Measurements from ENCODE around the gene ADCY4. TPM values are rescaled to one million over a fixed set of nuclear protein-coding genes. Genes with fewer than 3 reads are reported as not detected.

Gene ADCY4
- polyA plus RNA-seq, 3 donors = 0.69 to 11.9 (median 0.70) TPM

- Mint-ChIP-seq H3K27ac (peak overlapping the region in 1 of 7 donors; percentile 37), H3K27me3 (ENCODE audit: low read depth in 3 of 3) (peaks cover 0 to 3% (median 1%) of the 10 kb centered on the region in 3 donors), H3K4me1 (peaks cover 35% of the 10 kb centered on the region), H3K9me3 (peaks cover 0 to 3% (median 0%) of the 10 kb centered on the region in 7 donors), H3K36me3 (peaks cover 21 to 24% of the 10 kb centered on the region in 2 donors), H3K4me3 (no peak overlapping the region)
- Histone ChIP-seq H3K36me3 (replicated peaks in 1 of 2; ENCODE audit: control insufficient read depth in 1 of 2, insufficient read depth in 2 of 2, low read length in 2 of 2) (peaks cover 13% of the 10 kb centered on the region in 2 donors), H3K27ac (ENCODE audit: low read depth in 1 of 2, low read length in 2 of 2) (no peak overlapping the region), H3K9me3 (replicated peaks in 1 of 2; ENCODE audit: control insufficient read depth in 1 of 2, insufficient read depth in 1 of 2, low read length in 2 of 2) (no peaks in the 10 kb centered on the region), H3K4me3 (replicated peaks in 1 of 3; ENCODE audit: low read depth in 2 of 3, low read length in 3 of 3) (no peak overlapping the region), H3K4me1 (ENCODE audit: control insufficient read depth in 1 of 2, insufficient read depth in 2 of 2, low read length in 2 of 2) (peaks cover 25 to 26% of the 10 kb centered on the region in 2 donors), H2AFZ (ENCODE audit: insufficient read depth, low read depth, low read length, poor library complexity, severe bottlenecking) (no peak overlapping the region), H4K20me1 (ENCODE audit: insufficient read depth, low read length) (no peaks in the 10 kb centered on the region), H3K4me2 (replicated peaks; ENCODE audit: extremely low read depth, low read length, poor library complexity, severe bottlenecking) (no peak overlapping the region), H3K79me2 (ENCODE audit: insufficient read depth, low read length) (peaks cover 20% of the 10 kb centered on the region), H3K27me3 (ENCODE audit: control insufficient read depth in 2 of 2, insufficient read depth in 2 of 2, low read length in 2 of 2) (no peaks in the 10 kb centered on the region), H3K9ac (ENCODE audit: insufficient read depth, low read length, poor library complexity, severe bottlenecking) (no peak overlapping the region)
- no peak for TF ChIP-seq CTCF (IDR thresholded peaks at IDR 0.05)
- DNase-seq = no peak
- 100% methylated on average over 3 of the region's 4 CpGs for WGBS (ENCODE audit: insufficient coverage)
- intact Hi-C loops (cut with micrococcal nuclease) = no loop called here
These were observed 49.5 kb downstream of the ADCY4 start for GRCh38 chr14:24285351-24285750.

- H3K36me3 ChIP-seq (replicated peaks in 1 of 2; ENCODE audit: control insufficient read depth in 1 of 2, insufficient read depth in 2 of 2, low read length in 2 of 2) = peaks cover 5% of the 10 kb centered on the region in 2 donors
- Mint-ChIP-seq H3K4me1 (peaks cover 43% of the 10 kb centered on the region), H3K27me3 (ENCODE audit: low read depth in 3 of 3) (peaks cover 0 to 3% (median 1%) of the 10 kb centered on the region in 3 donors), H3K4me3 (no peak overlapping the region), H3K36me3 (peaks cover 15 to 16% of the 10 kb centered on the region in 2 donors), H3K27ac (peak overlapping the region in 1 of 7 donors; percentile 64), H3K9me3 (peaks cover 0 to 3% (median 0%) of the 10 kb centered on the region in 7 donors)
- H3K79me2 ChIP-seq (ENCODE audit: insufficient read depth, low read length) = peaks cover 27% of the 10 kb centered on the region
- H3K27me3 ChIP-seq (ENCODE audit: control insufficient read depth in 2 of 2, insufficient read depth in 2 of 2, low read length in 2 of 2) = no peaks in the 10 kb centered on the region
- intact Hi-C loops (cut with micrococcal nuclease) = no loop called here
- no peak for DNase-seq
- H3K4me1 ChIP-seq (ENCODE audit: control insufficient read depth in 1 of 2, insufficient read depth in 2 of 2, low read length in 2 of 2) = peaks cover 33 to 34% of the 10 kb centered on the region in 2 donors
- H2AFZ ChIP-seq (ENCODE audit: insufficient read depth, low read depth, low read length, poor library complexity, severe bottlenecking) = no peak overlapping the region
- H3K9ac ChIP-seq (ENCODE audit: insufficient read depth, low read length, poor library complexity, severe bottlenecking) = no peak overlapping the region
- no peaks in the 10 kb centered on the region for H3K9me3 ChIP-seq (replicated peaks in 1 of 2; ENCODE audit: control insufficient read depth in 1 of 2, insufficient read depth in 1 of 2, low read length in 2 of 2)
- no peaks in the 10 kb centered on the region for H4K20me1 ChIP-seq (ENCODE audit: insufficient read depth, low read length)
- H3K4me3 ChIP-seq (replicated peaks in 1 of 3; ENCODE audit: low read depth in 2 of 3, low read length in 3 of 3) = no peak overlapping the region
- no peak overlapping the region for H3K4me2 ChIP-seq (replicated peaks; ENCODE audit: extremely low read depth, low read length, poor library complexity, severe bottlenecking)
- WGBS (ENCODE audit: insufficient coverage) = 97% methylated on average over 8 of the region's 11 CpGs
- TF ChIP-seq CTCF (IDR thresholded peaks at IDR 0.05) = no peak
- no peak overlapping the region for H3K27ac ChIP-seq (ENCODE audit: low read depth in 1 of 2, low read length in 2 of 2)
These were observed 50.3 kb downstream of the ADCY4 start for GRCh38 chr14:24284501-24285035.

Measured in CD14-positive monocyte (primary cell).